HG03025 (cell line): Measurements from ENCODE around the gene SNRPD3.

Source experiments
- ATAC-seq: cut with Tn5 transposase; IDR thresholded peaks from one replicate; pipeline ENCODE4 v1.9.1; 2021; ENCODE audit warnings: mild to moderate bottlenecking, moderate library complexity; ENCODE audit not compliant: unreplicated experiment, low FRiP score

SNRPD3 gene

DNA sequence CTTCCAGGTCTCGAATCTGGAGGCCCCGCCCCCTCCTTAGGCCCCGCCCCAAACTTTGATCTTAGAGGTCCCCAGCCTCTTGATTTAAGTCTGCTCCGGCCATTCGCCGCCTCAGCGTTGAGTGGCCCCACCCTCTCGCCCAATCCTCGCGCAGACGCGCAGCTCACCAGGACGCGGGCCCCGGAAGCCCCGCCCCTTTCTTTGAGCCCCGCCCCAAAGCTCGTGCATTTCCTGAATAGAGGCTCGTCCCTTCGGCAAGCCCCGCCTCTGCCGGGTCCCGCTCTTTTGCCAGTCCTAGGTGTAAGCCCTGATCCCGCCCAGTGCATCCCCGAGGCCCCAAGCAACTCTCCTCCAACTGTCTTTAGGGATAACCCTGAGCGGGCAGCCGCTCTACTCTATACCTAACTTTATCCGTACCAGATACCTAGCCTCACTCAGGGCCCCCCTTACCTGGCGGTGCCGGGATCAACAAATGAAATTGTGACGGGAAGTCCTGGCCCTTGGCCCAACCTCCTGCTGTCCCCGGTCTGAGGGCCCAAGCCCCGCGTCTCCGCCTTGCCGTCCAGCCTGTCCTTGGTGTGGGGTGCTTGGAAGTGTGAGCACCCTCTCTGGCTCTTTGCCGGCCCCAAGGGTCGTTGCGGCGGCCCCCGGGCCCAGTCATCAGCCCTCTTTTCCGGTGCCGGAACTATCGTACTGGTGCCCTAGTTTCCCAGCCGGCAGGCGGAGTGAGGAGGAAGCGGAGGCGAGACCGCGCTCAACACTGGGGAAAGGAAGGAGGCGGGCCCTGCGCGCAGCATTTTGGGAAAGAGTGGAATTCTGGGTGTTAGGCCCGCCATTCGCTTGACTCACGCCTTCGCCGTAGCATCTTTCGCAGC, at the start of gene SNRPD3:
Gene SNRPD3, plus strand, starts transcription at position 835 of the 875 bp plus-strand sequence. CDS start 1,676 bp downstream, outside the sequence.
- peak; percentile 72 for ATAC-seq

- no peak for ATAC-seq
Observed at GRCh38 chr22:24506802-24507438, 48.9 kb upstream of the SNRPD3 start.

- no peak for ATAC-seq
Observed at GRCh38 chr22:24507716-24508115, 48.1 kb upstream of the SNRPD3 start.

- no peak for ATAC-seq
Observed at GRCh38 chr22:24510637-24511625, 44.9 kb upstream of the SNRPD3 start.

DNA sequence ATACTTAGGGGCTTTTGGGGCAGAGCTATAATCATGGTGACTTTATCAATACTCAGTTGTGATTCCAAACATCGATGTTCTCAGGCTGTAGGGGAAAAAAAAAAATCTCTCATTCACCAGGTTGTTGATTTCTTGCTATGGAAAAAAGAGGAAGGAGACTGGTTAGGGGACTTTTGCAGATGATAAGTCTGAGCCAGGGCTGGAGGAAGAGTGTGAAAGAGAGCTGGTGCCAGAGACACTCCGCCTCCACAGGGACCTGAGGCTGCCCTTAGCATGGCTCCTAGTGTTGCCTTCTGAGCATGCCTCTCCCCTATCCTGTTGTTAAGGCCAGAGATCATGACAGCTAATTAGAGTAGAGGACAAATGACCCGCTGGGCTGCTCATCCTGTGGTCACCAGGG, 43.8 kb upstream of the SNRPD3 start:
- ATAC-seq = no peak

GRCh38 chr22:24513378-24514240, 42.2 kb upstream of the SNRPD3 start:
- ATAC-seq = no peak

DNA sequence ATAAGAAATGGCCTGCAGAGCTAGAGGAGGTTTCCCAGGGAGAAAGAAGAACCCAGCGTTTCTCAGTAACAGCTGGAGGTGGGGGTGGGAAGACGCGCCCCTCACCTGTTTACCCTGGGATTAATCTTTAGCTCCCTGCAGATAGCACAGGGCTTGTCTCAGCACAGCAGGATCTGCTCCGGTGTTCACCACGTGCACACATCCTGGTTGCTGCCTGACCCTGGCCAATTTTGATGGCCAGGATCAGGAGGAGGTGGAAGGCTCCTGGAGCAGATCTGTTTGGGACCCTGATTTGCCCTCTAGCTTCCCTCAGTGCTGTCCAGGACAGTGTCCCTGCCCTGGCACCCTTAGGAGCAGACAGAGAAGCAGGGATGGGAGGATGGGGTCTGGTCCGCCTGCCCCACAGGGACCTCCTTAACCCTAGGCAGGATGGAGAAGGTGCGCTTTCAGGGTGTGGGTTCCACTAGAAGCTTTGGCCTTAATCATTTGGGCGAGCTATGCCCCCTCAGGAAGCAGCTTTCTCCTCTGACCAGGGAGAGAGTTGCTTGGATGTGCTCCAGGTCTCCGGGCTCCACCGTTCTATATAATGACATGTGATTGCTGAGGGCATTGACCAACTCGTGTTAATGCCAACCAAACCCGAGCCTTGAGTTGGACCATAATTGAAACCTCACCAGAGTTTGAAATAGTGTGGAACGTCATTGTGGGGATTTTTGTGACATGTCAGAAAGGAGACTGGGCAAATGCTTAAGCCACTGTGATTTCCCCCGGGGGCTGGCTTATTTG, 41.4 kb upstream of the SNRPD3 start:
- no peak for ATAC-seq

GRCh38 chr22:24515027-24515338, 40.8 kb upstream of the SNRPD3 start:
- no peak for ATAC-seq

- no peak for ATAC-seq
Observed at GRCh38 chr22:24516301-24516737, 39.5 kb upstream of the SNRPD3 start.

DNA sequence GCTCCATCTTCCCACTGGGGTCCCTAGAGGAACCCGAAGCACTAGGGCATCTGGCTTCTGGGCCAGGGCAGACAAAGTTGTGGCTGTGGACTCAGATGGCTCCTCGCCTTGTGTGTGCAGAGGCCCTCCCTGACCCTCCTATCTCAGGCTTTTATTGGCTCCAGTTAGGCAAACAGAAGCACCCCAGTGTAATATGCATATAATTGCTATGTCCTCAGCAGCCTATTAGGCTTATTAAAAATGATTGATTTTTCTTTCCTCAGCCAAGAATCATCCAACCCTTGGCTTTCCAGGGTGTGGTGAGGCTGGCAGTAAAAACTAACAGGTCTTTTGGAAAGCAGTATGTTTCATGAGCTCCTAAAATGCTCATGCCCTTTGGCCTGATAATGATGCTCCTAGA, 38.4 kb upstream of the SNRPD3 start:
- no peak for ATAC-seq

GRCh38 chr22:24518228-24518627, 37.6 kb upstream of the SNRPD3 start:
- ATAC-seq = no peak

- ATAC-seq = no peak
Observed at GRCh38 chr22:24518771-24519485, 36.9 kb upstream of the SNRPD3 start.

GRCh38 chr22:24519496-24519895, 36.3 kb upstream of the SNRPD3 start:
- ATAC-seq = no peak

GRCh38 chr22:24521791-24522245, 34.0 kb upstream of the SNRPD3 start:
- ATAC-seq = no peak

GRCh38 chr22:24523873-24524272, 31.9 kb upstream of the SNRPD3 start:
- ATAC-seq = no peak

- no peak for ATAC-seq
Observed at GRCh38 chr22:24525416-24526037, 30.3 kb upstream of the SNRPD3 start.

DNA sequence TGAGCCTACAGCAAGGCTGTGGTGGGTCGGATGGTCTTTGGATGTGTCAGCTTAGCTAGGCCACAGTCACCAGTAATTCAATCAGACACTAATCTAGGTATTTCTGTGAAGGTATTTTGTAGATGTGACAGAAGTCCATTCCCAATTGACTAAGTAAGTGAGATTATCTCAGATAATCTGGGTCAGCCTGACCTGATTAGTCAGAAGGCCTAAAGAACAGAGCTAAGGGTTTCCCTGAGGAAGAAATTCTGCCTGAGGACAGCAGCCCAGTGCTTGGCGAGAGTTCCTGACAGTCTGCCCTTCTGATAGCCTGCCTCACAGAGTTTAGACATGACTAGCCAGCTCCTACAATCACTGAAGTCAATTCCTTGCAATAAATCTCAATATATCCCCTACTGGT, 29.6 kb upstream of the SNRPD3 start:
- ATAC-seq = no peak

DNA sequence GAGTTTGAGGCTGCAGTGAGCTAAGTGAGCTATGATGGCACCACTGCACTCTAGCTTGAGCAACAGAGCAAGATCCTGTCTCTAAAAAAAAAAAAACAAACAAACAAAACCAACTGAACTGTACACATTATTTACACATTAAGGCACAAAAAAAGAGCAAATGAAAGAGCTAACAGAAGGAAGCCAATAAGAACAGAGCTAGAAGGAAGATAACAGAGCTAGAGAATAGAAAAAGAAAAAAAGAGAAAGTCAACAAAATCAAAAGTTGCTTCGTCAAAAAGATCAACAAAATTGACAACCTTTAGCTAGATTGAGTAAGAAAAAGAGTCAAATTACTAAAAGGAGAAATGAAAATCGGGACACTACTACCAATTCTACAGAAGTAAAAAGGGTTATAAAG, 25.9 kb upstream of the SNRPD3 start:
- no peak for ATAC-seq
